K562 treated with DMSO at 1 percent for 24 hours (cell line): ENCODE results near the gene KNL1. TPM values are rescaled to one million over a fixed set of nuclear protein-coding genes. Genes with fewer than 3 reads are reported as not detected.

Experiments
- total RNA-seq: library from RNA; unstranded; fragments of 300-600 nt; gene quantifications from 2 replicates; pipeline ENCODE4 v1.2.3, GENCODE V29; 2022; ENCODE audit warnings: low read depth; ENCODE audit not compliant: insufficient read depth

KNL1 gene
- total RNA-seq: 14.3 and 18.8 TPM in 2 replicates

GRCh38 chr15:40593588-40594428 lies at the start of gene KNL1:
TSS of gene KNL1 (plus strand) at chr15:40594249. CDS start at chr15:40602932, 8,683 bp downstream.

DNA sequence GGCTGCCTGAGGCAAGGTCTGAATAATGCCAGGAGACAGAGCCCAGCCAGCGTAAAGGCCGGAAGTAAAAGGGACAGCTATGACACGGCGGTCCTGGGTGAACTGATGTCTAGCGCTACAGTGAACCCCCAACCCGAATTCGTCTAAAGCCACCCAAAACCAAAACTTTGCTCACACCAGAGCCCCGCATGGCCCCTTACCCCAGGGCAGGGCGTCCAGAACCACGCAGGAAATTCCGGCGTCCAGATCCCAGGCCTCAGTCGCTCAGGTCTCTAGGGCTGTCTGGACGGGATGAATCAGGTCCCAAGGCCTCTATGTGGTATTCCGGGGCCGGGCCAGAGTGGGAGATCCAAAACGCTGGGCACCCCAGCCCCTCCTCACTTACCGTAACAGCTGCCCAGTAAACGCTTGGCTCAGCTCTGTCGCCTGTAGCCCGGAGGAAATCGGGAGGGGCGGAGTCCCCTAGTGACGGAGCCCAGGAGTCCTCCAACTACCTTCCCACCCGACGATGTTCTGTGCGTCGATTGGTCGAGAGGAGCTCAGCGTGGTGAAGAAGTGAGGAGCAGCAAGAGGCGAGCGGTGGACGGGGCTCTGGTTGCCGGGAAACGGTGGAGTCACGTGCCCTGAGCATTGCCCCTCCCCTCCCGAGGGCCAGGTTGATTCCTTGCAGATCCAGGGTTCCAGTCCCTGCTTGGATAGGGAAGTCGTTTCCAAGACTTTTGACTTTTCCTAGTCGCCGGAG lies 29.3 kb upstream of the KNL1 start, which contains the start of gene CCDC32:
TSS of gene CCDC32 (minus strand) at position 452 of the 742 bp plus-strand sequence. CDS start 2,027 bp downstream, outside the sequence.

GRCh38 chr15:40569129-40569953 lies 24.7 kb upstream of the KNL1 start, which contains the start of gene RPUSD2:
TSS of gene RPUSD2 (plus strand) at chr15:40569299. CDS start at chr15:40569338, 39 bp downstream.

DNA sequence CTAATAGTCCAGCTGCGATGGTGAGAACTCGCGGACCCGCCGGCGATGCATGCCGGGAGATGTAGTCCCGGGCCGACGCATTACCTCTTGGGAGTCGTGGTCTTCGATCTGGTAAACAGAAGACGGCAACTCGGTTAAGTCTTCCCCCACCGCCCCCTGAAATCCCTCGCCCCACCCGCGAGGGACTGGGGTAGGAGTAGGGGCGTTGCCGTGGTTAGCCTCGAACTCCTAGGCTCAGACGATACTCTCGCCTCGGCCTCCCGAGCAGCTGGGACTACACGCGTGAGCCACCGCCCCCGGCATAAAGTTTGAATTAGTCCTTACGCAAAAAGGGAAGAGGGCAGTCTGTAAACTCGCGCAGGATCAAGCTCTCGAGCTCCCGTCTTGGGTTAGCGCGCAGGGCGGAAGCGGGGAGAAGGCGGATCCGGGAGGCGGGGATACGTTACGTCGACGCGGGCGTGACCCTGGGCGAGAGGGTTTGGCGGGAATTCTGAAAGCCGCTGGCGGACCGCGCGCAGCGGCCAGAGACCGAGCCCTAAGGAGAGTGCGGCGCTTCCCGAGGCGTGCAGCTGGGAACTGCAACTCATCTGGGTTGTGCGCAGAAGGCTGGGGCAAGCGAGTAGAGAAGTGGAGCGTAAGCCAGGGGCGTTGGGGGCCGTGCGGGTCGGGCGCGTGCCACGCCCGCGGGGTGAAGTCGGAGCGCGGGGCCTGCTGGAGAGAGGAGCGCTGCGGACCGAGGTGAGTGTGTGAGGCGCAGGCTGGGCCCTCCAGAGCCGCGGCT lies 100.8 kb downstream of the KNL1 start, which contains the start of gene RAD51:
TSS of gene RAD51 (plus strand) at position 487 of the 781 bp plus-strand sequence. CDS start 3,585 bp downstream, outside the sequence.

Other genes with a start within 250 kb of the KNL1 start
- gene PHGR1, start 243.2 kb upstream of the KNL1 start, total RNA-seq: not detected in 2 replicates
- gene DISP2, start 236.0 kb upstream of the KNL1 start, total RNA-seq: 0.06 and 0.09 TPM in 2 replicates
- gene KNSTRN, start 211.5 kb upstream of the KNL1 start, total RNA-seq: 34.5 and 40.1 TPM in 2 replicates
- gene IVD, start 188.5 kb upstream of the KNL1 start, total RNA-seq: 3.5 TPM in 2 replicates
- 28.7 and 29.9 TPM in 2 replicates for gene BAHD1, start 153.3 kb upstream of the KNL1 start, total RNA-seq
- 17.6 and 22.4 TPM in 2 replicates for gene CHST14, start 123.3 kb upstream of the KNL1 start, total RNA-seq
- gene CCDC32, start 29.2 kb upstream of the KNL1 start, total RNA-seq: 19.0 and 22.3 TPM in 2 replicates
- gene RPUSD2, start 24.9 kb upstream of the KNL1 start, total RNA-seq: 16.3 and 18.3 TPM in 2 replicates
- gene RAD51, start 100.9 kb downstream of the KNL1 start, total RNA-seq: 28.1 and 32.5 TPM in 2 replicates
- 45.3 and 54.5 TPM in 2 replicates for gene RMDN3, start 161.0 kb downstream of the KNL1 start, total RNA-seq
- gene GCHFR, start 169.8 kb downstream of the KNL1 start, total RNA-seq: 145 and 153 TPM in 2 replicates
- 5.1 and 6.2 TPM in 2 replicates for gene C15orf62, start 175.7 kb downstream of the KNL1 start, total RNA-seq
- gene ZFYVE19, start 212.8 kb downstream of the KNL1 start, total RNA-seq: 57.2 and 62.1 TPM in 2 replicates
- 14.4 and 18.0 TPM in 2 replicates for gene DNAJC17, start 213.2 kb downstream of the KNL1 start, total RNA-seq
- not detected in 2 replicates for gene PPP1R14D, start 234.5 kb downstream of the KNL1 start, total RNA-seq
- gene SPINT1, start 249.8 kb downstream of the KNL1 start, total RNA-seq: 9.2 and 10.3 TPM in 2 replicates